Right ventricle myocardium inferior (tissue), 1 donor: Measurements from ENCODE around the gene AP2A2. TPM values are rescaled to one million over a fixed set of nuclear protein-coding genes. Genes with fewer than 3 reads are reported as not detected.

Experiments used
- ATAC-seq: fragments of 200-7000 bp; cut with Tn5 transposase; one replicate; pipeline ENCODE4 v1.9.1; 2020; ENCODE audit warnings: mild to moderate bottlenecking, moderate library complexity
- DNase-seq: peaks from one replicate; pipeline ENCODE4 v3.0.0; 2021; ENCODE audit errors: missing footprints
- intact Hi-C: fragments of 100-400 bp; cut with DNase I; formaldehyde crosslinking; loops from one replicate; pipeline ENCODE4 v1.11.0; 2022
- long read RNA-seq: library from polyadenylated mRNA; unstranded; transcript quantifications from one replicate; pipeline ENCODE4 v2.0.0, GENCODE V29; 2021
- total RNA-seq: library from RNA; stranded (reverse); fragmentation: NEBNext Ultra II Directional; extraction: Animal tissue kit (Norgen Biotek cat#: 25700); gene quantifications from one replicate; pipeline ENCODE4 v1.2.1, GENCODE V29; 2021
- donor health status: DM: no; HTN: yes; CAD: no; lungs with severe emphysema.

Gene AP2A2
- 51.7 TPM for total RNA-seq
- long read RNA-seq, full-length matches to known transcripts: 16 of 20 reads
- long read RNA-seq, partial matches to known transcripts: 4 of 20 reads
- long read RNA-seq, other reads (novel, unspliced or antisense): 0 of 20 reads

DNA sequence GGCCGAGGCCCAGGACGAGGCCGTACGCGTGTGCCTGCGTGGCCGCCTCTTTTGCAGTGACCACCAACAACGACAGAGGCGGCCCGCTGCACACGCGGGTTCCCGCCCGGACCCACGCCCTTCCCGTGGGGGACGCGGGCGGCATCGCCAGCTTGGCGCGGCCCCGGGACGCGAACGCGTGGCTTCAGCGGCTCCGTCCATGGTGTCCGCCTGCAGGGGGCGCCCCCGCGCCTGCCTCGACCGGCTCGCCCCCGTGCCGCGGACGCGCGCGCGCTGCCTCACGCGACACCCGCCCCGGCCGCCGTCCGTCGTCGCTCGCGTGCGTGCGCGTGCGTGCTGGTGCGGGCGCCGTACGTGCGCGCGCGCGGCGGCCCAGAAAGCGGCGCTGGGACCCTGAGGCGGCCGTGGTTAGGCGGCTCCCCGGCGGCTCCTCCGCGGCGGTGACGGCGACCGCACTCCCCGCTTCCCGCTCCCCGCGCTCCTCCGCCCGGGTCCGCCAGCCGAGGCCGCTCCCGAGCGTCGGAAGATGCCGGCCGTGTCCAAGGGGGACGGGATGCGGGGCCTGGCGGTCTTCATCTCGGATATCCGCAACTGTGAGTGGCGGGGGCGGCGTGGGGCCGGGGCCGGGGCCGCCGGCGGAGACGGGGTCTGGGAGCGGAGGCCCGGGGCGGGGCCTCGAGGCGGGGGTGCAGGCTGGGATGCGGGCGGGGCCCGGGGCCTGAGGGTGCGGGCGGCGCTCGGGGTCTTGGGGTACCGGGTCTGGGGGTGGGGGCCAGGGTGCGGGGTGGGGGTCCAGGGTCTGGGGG, at the start of gene AP2A2:
AP2A2 (plus strand) TSS at position 375 of the 806 bp plus-strand sequence; CDS start at position 527, 152 bp downstream.
- DNase-seq: peak; percentile 96
- intact Hi-C loops: loop anchor here (5.0 kb wide), 3 partner anchors 52 to 127 kb away; partner anchors contain the start of genes POLR2L and TSPAN4
- peak; percentile 90 for ATAC-seq

GRCh38 chr11:876545-876944, 49.1 kb upstream of the AP2A2 start:
- peak; percentile 83 for ATAC-seq
- peak; percentile 84 for DNase-seq

GRCh38 chr11:877565-877964, 48.1 kb upstream of the AP2A2 start:
- ATAC-seq (no peak), DNase-seq (no peak)
- intact Hi-C loops: no loop called here

More at GRCh38 chr11:876545-876944, 49.1 kb upstream of the AP2A2 start:
- intact Hi-C loops: no loop called here

DNA sequence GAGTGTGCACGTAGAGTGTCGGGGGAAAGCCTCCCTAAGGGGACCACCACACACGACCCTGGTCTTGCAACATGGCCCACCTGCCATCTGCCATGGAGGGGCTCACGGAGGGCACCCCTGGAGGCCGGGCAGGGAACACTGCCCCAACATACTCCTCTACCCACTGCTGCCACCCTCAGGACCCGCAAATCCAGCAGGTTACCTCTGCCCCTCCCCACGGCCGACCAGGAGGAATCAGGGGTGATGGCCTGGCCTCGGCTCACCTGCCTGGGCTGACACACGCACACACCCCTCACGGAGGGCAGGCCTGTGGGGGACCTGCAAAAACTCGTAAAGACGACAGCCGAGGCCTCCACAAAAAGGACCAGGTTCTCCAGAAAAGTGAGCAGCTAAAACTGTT, 45.2 kb upstream of the AP2A2 start:
- no peak for ATAC-seq
- intact Hi-C loops: no loop called here
- no peak for DNase-seq

DNA sequence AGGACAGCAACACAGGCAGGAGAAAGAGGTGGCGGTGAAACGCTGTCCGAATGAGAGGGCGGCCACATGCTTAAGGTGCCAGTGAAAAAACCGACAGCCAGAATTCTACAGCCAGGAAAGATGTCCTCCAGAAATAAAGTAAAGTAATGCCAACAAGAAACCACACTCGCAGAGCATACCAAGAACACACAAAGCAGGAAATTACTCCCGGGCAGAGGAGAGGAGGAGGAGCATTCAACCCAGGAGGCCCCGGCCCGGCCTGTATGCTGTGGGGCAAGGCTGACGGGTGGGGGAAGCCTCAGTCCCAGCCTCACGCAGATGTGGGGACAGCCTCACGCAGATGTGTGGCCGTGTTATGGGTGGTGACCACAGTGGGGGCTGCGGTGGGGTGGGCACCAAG, 43.1 kb upstream of the AP2A2 start:
- intact Hi-C loops: no loop called here

GRCh38 chr11:883527-883926, 42.1 kb upstream of the AP2A2 start:
- DNase-seq: no peak
- intact Hi-C loops: no loop called here
- ATAC-seq: no peak

More for the DNA sequence above, 43.1 kb upstream of the AP2A2 start:
- ATAC-seq (no peak), DNase-seq (no peak)

GRCh38 chr11:884578-885070, 41.0 kb upstream of the AP2A2 start:
- intact Hi-C loops: no loop called here
- ATAC-seq (no peak), DNase-seq (no peak)

DNA sequence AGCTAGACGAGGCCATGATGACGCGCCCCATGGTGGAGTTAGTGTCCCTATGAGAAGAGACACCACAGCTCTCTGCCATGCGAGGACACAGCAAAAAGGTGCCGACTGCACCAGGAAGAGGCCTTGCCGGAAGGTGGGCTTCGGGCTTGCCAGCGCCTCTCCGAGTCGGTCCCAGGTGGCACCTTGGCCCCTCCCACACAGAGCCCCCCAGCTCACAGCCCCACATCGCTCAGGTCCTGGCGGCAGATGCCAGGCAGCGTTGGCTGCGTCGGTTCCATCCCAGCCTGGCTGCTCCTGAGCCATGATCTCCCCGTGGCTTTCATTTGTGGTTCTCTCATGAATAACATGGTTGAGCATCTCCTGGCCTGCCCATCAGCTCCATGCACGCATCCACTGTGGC, 39.1 kb upstream of the AP2A2 start:
- intact Hi-C loops: no loop called here
- ATAC-seq: no peak
- no peak for DNase-seq

DNA sequence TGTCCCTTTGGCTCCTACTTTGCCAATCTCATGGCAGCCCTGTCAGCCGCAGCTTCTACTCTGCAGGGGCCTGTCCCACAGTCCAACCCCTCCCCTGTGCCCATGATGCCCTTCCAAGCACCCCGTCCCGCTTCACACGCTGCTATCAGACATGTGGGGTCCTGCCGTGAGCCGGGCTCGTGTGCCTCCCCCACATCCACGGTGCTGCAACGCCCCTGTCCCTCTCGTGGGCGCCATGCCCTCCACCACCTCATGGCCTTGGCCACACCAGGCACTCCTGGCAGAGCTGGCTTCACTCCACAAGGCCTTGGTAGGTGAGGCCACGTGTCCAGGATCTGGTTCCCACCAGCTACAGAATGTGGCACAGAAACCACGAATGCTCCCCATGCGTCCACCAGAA, 38.1 kb upstream of the AP2A2 start:
- intact Hi-C loops: no loop called here
- ATAC-seq (no peak), DNase-seq (no peak)

GRCh38 chr11:888310-889212, 37.1 kb upstream of the AP2A2 start:
- intact Hi-C loops: no loop called here
- no peak for DNase-seq
- ATAC-seq: no peak

- ATAC-seq (no peak), DNase-seq (no peak)
- intact Hi-C loops: no loop called here
Observed at GRCh38 chr11:889257-889656, 36.4 kb upstream of the AP2A2 start.

- DNase-seq (no peak), ATAC-seq (no peak)
Observed at GRCh38 chr11:889687-890475, 35.8 kb upstream of the AP2A2 start.

GRCh38 chr11:890794-891540, 34.7 kb upstream of the AP2A2 start:
- intact Hi-C loops: no loop called here
- ATAC-seq (no peak), DNase-seq (no peak)

More at GRCh38 chr11:889687-890475, 35.8 kb upstream of the AP2A2 start:
- intact Hi-C loops: no loop called here

DNA sequence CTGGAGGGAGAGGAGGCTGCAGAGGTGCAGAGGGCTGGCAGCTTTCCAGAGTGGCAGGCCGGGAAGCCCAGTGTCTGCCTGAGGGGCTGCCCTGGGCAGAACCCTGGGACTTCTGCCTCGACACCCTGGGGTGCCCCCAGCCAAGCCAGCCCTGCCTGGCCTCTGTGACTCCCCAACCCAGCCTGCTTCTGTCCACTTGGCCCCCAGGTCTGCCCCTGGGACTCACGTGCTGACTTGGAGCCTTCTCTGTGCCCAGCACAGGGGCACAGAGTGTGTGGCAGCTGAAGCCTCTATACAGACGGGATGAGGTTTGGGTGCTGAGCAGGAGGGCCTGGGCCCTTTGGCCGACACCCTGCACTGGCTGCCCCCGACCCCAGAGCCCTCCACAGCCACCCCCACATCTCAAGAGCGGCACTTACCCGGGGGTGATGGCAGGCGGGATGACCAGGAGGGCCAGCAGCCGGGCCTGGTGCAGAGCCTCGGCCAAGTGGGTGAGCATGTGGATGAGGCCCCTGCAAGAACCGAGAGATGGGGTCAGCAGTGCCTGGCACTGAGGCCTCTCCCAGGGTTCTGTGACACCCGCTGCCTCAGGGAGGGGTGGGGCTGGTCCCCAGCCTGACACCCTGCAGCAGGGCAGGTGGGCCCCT, 32.5 kb upstream of the AP2A2 start:
- intact Hi-C loops: no loop called here
- ATAC-seq: no peak
- no peak for DNase-seq

DNA sequence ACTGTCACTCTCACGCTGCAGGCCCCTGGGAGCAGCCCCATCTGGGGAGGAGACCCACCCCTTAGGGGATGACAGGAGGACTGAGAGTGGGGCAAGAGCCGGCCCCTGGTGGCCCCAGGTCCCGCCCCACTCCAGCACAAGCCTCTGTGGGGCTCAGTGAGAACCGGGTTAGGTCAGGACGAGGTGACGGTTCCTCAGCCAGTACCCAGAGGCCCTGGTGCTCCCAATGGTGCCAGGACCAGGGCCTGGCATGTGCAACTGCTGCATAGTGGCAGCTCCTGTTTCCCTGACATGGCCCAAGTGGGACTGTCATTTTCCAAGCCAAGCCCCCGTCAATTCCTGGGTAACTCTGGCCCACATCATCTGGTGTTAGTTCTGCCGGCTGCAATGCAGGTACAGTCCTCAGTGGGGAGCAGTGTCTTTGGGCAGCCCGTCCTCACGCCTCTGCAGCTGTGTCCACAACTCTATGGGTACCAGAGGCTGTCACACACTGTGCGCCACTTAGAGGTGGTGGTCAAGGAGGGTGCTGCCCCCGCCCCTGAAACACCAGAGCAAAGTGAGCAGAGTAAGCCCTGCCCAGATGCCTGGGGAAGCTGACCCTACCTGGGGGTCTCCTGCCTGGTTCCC, 31.0 kb upstream of the AP2A2 start:
- DNase-seq (no peak), ATAC-seq (no peak)
- intact Hi-C loops: no loop called here

- ATAC-seq (no peak), DNase-seq (no peak)
- intact Hi-C loops: no loop called here
Observed at GRCh38 chr11:895331-896110, 30.1 kb upstream of the AP2A2 start.
